GM18507 (cell line): ENCODE results near the gene LHFPL3.
"Not testable (repeated sequence)": the region's sequence is repeated elsewhere in the genome, so short reads cannot be mapped to it uniquely, and the experiment has no call there.

Source experiments
- DNase-seq: peaks from one replicate; pipeline ENCODE4 v3.0.0; 2011; ENCODE audit warnings: low read depth; ENCODE audit not compliant: insufficient read length; ENCODE audit errors: extremely low spot score
- FAIRE-seq: peaks from 2 replicates; lab custom pipeline; 2011; peaks lifted over from hg19 to GRCh38; lab: Jason Lieb, UNC

Gene LHFPL3

DNA sequence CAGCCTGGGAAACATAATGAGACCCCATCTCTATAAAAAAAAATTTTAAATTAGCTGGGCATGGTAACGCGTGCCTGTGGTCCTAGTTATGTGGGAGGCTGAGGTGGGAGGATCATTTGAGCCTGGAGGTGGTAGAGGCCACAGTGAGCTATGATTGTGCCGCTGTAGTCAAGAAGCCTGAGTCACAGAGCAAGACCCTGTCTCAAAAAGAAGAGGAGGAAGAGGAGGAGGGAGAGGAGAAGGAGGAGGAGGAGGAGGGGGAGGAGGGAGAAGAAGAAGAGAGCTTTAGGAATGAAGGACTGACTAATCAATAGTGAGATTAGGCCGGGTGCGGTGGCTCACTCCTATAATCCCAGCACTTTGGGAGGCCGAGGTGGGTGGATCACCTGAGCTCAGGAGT lies 573.8 kb downstream of the LHFPL3 start:
- no peak for FAIRE-seq
- no peak for DNase-seq

DNA sequence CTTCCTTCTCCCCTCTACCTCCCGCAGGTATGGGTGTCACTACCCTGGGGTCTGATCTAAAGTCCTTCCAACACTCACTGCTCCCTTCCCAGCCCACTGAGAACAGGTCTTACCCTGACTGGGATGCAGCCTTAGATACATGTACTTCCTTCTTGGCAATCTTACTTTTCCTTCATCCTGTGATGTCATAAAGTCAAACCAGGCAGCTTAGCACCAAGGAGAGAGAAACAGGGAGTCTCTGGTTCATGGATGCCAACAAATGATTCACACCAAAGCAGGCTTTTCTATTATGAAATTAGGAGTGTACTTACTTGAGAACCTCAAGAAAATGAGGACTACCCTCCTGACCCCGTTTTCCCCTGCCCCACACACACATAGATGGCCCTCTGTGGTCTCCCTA lies 574.6 kb downstream of the LHFPL3 start:
- no peak for DNase-seq
- no peak for FAIRE-seq

DNA sequence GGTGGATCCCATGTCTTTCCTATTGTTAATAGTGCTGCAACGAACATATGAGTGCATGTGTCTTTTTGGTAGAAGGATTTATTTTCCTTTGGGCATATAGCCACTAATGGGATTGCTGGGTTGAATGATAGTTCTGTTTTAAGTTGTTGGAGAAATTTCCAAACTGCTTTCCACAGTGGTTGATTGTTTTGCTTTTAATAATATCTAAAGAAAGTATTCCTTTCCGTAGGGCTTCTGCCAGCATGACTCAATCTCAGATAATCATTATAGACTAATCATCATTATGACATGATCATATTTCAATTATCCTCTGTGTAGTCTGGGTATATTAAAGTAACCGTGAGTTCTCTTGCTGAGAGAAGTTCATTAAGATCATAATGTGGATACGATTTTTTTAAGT lies 575.4 kb downstream of the LHFPL3 start:
- FAIRE-seq (no peak), DNase-seq (no peak)

DNA sequence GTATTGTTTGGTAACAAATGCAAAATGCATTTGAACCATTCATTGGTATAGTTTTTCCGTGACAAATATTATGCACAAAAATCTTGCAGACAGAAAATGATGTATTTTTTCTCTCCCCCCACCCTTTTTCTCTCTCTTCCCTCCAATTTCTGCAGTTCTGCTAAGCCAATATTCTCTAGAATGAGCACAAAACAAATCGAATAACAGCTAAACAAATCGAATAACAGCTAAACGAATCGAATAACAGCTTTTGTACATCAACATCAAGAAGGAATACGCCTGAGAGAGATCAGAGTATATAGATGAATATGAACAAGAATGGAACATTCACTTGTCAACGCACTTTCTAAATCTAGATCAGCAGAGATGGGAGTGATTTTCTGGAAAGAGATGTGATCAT lies 577.6 kb downstream of the LHFPL3 start:
- FAIRE-seq: no peak
- DNase-seq: no peak

DNA sequence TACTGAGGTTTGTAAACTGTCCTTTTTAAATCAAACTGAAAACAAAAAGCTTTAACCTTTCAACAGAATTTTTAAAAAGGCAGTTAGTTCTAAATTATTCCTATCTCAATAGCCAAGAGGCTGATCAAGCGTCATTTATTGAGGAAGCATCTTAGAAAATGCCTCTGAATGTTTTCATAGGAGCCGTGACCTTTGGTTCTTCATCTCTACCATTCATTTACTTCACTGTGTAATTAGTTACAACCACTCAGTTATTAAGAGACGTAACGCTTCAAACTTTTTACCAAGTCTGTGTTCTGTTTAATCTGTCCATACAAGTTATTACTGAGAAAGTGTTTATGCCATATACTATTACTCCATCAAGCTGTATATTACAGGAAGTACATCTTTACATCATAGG lies 578.2 kb downstream of the LHFPL3 start:
- DNase-seq (no peak), FAIRE-seq (no peak)

DNA sequence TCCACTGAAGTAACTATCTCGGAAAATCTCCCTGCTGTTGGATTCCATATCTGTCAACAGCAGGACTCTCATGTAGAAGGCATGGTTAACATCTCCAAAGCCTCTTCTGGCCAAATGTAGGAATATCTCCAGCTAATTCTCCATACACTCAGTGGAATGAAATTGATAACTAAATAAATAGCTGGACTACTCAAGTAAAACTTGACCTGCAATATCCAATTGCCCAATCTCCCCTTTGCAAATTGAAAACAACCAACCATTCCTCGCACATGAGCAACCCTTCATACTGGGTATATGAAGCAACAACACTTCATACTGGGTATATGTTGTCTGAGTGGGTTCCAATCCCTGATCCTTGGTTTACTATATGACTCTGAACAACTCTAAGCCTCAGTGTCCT lies 580.2 kb downstream of the LHFPL3 start:
- no peak for DNase-seq
- FAIRE-seq: peak; percentile 26

GRCh38 chr7:104909096-104909495 lies 580.7 kb downstream of the LHFPL3 start:
- DNase-seq: no peak
- FAIRE-seq: no peak

GRCh38 chr7:104914421-104914820 lies 586.0 kb downstream of the LHFPL3 start:
- no peak for FAIRE-seq
- DNase-seq: no peak

- DNase-seq: no peak
- FAIRE-seq: no peak
These were observed 593.2 kb downstream of the LHFPL3 start for GRCh38 chr7:104921596-104921995.

GRCh38 chr7:104922182-104923009 lies 594.0 kb downstream of the LHFPL3 start:
- DNase-seq: no peak
- FAIRE-seq: no peak

DNA sequence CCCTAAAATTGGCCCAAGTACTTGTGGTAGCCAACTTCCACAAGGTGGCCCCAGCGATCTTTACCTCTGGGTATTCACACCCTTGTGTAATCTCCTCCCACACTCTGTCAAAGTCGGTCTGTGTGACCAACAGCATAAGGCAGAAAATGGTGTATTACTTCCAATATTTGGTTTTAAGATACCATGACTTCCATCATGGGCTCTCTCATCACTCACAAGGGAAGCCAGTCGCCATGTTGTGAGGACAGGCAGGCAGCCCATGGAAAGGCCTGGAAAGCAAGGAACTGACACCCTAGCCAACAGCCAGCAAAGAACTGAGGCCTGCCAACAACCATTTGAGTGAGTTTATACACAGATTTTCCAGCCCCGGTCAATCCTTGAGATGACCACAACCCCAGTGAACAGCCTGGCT lies 594.6 kb downstream of the LHFPL3 start:
- DNase-seq (peak; percentile 40), FAIRE-seq (peak; percentile 89)

GRCh38 chr7:104926189-104926588 lies 597.8 kb downstream of the LHFPL3 start:
- not testable (repeated sequence) for FAIRE-seq, DNase-seq

GRCh38 chr7:104926601-104927041 lies 598.2 kb downstream of the LHFPL3 start:
- FAIRE-seq: no peak
- DNase-seq: no peak

GRCh38 chr7:104927055-104927454 lies 598.7 kb downstream of the LHFPL3 start:
- no peak for FAIRE-seq
- DNase-seq: no peak

GRCh38 chr7:104928721-104929400 lies 600.5 kb downstream of the LHFPL3 start:
- FAIRE-seq (no peak), DNase-seq (no peak)

DNA sequence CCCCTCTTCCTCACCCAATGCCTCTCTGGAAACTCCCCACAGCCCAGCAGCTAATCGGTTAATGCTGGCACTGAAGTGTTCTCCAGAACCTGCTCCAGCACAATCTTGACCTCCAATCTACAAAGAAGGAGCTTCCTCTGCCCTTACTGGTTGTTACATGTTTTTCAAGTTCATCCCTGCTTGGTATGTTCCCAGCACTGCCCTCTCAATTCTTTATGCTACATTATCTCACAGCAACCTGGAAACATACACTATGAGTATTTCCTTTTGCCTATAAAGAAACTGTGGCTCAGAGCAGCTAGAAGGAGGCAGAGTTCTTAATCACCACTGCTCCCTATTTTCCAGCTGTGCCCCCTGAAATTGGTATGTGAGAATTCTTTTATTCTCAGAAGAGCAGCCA lies 601.5 kb downstream of the LHFPL3 start:
- DNase-seq (no peak), FAIRE-seq (no peak)

DNA sequence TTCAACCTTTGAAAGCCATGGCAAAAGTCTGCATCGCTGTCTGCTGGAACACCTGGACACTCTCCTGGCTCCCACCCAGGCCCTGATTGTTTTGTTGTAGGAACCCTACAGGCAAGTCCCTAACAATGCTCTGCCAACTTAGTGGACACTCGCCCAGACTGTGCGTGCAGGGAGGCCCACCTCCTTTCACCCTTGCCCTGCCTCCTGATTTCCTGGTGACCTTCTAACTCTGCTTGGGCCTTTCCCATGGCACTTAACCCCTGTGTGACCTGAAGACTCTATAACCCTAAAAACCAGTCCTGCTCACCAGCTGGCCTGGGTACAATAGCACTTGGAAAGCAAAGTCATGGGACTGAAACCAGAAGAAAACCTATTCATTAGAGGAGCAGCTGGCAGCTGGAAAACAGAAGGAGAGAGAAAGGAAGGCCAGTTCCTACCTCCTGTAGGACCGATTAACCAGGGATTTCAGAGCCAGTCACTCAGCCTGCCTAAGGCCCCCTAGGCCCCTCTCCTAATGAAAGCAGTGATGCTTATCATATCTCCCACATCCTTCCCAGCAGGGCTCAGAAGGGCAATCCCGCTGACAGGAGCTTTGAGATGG lies 602.9 kb downstream of the LHFPL3 start:
- no peak for DNase-seq
- no peak for FAIRE-seq

- no peak for DNase-seq
- no peak for FAIRE-seq
These were observed 604.6 kb downstream of the LHFPL3 start for GRCh38 chr7:104933022-104933421.

DNA sequence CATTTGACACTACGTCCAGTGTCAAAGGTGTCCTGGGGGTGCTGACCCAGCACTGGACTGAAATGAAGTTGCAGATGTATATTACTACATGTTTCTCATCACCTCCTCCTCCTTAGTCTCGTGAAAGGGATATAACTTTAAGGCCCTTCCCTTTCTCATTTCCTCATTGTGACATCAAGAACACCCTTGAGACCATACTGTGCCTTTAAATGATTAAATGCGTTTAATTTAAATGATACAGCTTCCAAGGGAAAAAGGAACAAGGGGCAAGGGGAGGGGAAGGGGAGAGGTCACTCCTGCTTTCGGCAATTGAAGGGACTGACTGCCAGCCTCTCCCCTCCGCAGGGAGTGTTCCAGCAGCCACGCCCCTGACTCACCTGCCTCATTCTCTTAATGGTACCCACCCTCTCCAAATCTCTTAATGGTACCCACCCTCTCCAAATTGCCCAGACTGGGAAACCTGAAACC lies 605.2 kb downstream of the LHFPL3 start:
- FAIRE-seq: no peak
- DNase-seq: no peak

GRCh38 chr7:104934665-104935064 lies 606.3 kb downstream of the LHFPL3 start:
- FAIRE-seq (no peak), DNase-seq (no peak)
